Stimulated activated CD4-positive, alpha-beta T cell treated with anti-CD3 and anti-CD28 coated beads, Interleukin-2, amount 100 ng/mL, for 48 hours (primary cell): ENCODE measurements around the gene BABAM2.

Source experiments
- DNase-seq, 2 donors: peaks; one replicate each; pipeline ENCODE4 v3.0.0-alpha.2; 2020

Gene BABAM2

DNA sequence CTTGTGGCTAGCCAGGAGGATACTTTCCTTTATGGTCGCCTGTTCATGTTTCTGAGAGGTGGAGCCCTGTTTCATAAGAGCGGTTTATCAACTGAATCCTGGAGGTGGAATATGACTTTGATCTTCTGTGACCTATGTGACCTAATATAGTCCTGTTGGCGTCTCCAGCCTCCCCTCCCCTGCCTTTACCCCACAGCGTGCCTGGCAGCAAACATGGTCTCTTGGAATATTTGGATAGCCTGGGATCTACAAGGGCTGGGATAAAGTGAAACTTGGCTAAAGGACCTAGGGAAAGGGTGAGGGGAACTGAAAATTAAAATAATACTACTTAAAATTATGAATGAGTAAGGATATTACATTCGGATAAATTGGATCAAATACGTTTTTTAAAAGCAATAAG is 246.0 kb downstream of the BABAM2 start:
- no peak for DNase-seq

DNA sequence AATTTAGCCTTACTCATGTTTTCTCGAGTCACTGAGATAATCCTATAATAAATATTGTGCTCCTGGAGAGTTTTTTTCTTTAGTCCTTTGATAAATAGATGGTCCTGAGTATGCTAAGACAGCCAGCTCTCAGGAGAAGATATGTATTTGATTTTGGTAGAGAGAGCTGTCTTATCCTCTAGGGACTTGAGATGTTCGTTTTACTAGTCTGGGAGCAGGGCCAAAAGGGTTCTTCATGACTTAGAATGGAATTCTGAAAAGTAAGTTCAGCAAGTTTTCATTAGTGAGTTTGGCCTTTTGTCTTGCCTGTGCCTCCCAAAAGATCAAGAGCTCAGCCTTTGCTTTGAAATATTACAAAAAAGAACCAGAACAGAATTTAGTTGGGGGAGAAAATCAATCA is 246.7 kb downstream of the BABAM2 start:
- DNase-seq = no peak

DNA sequence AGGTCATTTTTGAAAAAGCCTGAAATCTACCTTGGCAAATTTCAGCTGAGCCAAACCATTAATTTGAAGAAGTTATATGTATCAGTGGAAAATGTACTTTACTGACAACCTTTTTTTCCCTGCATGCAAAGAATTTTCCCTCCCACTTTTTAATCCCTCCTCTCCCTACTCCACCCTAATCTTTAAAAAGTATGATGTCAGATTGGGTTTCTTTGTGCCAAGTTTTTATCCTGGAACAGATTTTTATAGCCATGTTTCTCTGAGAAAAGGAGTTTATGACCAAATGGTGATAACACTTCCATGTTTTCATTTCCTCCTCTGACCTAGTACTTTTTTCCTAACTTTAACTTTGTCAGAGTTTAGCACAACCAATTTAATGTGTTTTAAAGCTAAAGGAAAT is 251.9 kb downstream of the BABAM2 start:
- DNase-seq = no peak

DNA sequence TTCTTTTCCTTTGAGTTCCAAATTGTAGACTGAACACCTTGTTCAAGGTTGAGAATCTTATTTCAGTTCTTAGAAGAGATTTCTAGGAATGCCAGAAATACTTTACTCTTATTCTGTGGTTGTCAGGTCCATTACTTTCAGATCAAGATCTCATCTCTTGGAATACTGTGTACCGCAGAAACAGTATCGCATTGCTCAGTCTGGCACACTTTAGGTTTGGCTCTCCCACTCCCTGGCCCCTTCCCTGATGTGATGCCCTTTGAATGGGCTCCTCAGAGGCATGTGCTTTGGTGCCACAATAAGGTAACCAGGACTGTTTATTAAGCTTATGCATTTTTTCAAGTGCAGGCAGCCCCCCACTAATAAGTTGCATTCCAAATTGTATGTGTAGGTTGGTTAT is 257.5 kb downstream of the BABAM2 start:
- no peak for DNase-seq

DNA sequence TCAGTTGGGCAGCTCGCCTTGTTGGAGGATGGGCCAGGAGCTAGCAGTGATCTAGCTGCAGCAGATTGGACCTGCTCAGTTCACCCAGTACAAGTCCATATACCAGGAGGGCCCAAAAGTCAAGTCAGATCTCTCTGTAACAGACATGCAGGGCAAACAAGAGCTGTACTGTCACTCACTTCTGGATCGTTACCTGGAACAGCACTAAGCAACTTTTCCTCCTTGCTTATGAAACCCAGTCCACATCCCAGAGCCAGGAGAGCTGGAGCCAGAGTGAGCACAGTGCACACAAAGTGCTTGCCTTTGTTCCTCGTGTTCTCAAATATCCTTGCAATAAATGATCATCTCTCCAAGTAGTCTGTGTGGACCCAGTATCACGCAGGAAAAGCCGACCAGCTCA is 258.0 kb downstream of the BABAM2 start:
- DNase-seq = no peak

DNA sequence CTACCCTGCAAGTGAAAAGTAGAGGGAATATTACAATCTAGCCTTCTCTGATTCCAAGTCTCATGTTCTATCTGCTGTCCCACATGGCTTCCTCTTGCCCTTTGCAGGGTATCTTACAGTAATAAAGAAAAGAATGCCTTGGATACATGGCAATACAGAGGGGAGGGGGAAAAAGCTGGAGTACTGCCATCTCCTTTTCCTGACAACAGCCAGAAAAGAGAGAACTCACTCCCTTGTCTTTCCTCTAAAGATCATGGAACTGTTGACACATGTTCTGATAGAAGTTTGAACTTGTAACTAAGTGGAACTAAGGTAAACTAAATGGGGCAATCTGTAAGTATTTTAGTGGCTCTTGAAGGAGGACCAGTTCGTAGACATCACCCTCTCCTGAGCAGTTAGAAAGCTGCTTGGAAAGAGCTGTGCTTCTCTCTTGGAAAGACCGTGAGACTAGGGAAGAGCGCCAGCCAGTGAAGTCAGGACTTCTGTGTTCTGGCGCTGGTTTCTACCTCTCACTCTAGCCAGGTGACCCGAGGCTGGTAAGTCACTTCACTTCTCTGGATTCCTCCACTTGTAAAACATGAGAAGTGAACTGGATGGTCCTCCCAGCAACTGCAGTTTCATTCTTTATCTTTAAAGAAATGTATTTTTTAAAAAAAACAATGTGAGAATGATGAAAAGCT is 259.8 kb downstream of the BABAM2 start:
- DNase-seq = no peak

DNA sequence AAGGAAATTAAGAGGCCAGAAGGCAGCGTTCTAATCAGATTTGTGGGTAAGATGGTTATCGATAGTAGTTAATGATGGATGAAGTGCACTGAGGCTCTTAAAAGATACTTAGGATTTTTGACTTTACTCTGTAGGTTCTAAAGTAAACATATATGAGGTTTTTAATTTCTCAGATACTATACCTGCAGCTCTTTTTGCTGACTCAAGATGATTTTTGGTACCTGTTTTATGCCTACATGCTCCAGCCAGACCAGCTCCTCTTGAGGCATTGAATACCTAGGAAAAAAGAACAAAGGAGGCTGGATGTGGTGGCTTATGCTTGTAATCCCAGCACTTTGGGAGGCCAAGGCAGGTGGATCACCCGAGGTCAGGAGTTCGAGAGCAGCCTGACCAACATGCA is 260.5 kb downstream of the BABAM2 start:
- DNase-seq = no peak

DNA sequence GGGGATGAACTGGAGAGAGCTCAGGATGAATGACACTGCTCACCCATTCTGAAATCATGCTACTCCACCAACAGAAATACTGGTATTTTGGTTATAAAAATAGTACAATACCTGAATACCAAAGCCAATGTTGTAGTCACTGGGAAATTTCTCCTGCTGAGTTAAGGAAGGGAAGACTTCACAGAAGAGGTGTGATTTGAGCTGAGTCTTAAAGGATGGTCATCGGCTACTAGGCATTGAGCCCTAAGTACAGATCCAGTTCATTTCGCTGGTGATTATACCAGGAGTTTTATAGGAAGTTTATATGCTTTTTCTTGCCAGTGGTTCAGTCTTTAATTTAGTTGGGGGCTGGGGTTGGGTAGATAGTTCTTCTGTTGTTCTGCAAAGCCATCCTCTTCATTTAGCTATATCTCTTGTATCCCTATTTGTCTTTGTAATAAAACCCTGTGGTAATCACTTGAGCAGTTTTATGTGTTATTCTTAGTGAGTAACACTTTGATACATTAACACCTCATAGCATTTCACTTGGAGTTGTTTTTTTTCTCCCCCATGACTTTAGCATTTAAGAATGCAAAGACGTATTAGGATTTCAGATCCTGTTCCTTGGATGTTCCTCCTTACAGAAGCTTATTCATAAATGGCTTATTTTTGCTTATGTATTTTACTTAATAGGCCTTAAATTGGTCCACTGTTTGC is 262.2 kb downstream of the BABAM2 start:
- no peak for DNase-seq

DNA sequence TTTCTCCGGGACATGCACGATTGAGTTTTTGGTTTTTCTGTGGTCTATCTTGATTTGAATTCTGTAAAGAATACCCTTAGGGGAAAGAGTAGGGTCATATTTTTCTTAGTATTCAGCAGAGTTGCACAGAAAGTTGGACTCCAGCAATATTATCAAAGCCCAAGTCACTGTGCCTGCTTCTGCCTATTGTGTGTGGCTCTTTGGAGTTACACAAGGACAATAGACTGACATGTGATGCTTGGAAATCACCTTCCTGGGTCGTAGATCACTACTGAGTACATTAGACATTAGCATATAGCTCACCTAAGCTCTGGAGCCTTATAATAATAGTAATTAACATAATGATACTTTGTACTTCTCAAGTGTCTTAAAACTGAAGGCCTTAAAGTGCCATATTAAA is 263.3 kb downstream of the BABAM2 start:
- no peak for DNase-seq

DNA sequence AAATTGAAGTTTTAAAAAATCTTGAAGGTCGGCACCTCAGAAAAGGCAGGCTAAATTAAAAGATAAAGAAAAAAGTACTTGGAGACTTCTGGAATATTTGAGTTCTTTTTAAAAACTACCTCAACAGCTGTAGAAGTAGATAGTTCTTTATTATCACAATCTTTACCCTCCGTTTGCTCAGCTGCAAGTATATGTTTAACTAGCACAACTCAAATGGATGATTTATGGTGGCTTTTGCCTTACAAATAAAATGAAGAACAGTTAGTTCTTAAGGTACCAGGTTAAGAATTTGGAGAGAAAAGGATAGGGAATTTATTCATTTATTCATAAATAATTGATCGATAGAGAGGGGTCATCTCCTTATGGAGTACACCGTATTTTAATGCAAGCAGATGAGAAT is 264.6 kb downstream of the BABAM2 start:
- no peak for DNase-seq

DNA sequence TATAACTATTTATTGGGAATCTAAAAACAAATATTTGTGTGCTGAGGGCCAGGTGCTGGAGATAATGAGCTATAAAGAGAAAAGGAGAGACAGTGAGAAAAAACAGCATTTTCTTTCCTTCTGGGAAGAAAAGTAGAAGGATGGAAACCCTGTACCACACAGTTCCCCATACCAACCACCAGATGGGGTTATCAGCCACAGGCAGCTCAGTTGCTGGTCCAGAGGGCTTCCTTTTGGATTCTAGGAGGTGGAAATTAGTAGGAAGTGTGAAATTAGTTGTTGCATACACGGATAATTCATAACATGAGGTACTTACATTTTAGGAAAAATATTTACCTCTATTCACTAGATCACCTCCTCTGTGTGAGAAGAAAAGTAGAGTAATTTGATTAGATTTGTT is 265.1 kb downstream of the BABAM2 start:
- no peak for DNase-seq

DNA sequence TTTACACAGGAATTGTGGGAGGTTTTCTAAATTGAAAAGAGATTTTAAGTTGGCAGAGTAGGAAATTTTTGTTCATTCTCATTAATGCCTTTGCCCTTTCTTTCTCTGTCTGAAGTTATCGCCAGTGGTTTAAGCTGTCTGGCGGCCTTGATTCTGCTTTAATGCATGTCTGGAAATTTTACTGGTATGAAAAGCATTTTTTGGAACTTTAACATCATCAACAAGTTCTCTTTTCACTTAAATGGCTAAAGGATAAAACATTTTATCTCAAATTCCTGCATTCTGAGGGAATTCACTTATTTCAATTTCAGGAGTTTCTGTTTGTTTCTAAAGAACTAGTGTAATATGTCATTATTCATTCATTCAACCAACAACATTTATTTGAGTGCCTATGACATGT is 268.3 kb downstream of the BABAM2 start:
- DNase-seq = no peak

DNA sequence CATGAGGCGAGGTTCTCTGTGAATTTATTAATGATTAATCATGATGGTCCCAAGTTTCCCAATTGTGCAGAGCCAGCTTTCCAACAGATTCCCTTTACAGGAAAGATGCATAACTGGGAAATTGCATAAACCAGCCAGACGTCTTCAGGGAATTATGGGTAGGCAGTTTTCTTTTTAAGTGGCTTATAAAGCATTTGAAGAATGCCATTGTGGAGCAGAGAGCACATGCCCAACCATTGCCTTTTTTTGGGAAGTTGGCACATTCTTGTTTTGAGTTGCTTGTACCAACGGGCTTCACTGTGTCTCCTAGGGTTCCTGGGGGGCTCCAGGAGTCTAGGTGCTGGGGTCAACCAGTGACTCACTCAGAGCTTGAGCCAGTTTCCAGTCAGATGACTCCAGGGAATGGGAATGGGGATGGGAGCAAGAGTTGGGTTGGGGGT is 270.5 kb downstream of the BABAM2 start:
- DNase-seq = no peak

DNA sequence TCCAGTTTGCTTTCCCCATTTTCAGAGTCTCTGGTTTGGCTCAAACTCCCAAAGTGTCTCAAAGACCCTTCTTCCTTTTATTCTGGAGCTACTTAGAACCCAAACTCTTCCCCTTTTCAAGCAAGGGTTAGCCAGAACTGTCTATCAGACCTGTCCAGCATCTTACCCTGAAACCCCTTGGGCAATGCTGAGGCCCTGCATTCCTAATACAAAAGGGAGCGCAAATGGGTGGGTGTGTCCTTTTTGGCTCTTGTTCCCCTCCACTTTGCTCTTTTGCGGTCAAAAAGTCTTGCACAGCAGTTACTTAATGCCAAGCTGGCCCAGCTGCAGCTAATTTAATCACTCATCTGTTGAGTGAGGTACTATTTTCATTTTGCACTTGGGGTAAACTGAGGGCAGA is 270.9 kb downstream of the BABAM2 start:
- DNase-seq = no peak

DNA sequence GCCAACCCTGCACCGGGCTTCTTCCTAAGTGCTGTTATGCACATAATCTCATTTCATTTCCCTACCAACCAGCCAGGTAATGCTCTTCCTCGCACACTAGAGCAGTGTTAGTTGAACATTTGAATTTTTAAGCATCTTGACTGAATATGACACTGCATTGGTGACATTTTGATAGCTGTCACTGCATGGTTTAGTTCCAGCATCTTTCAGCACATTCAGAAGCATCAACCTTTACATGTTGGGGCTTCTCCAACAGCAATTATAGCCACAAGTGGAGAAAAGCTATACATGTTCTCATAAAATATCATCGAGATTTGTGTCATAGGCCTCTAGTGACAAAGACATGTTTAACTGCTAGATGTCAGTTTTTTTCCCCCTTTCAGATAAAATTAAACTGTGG is 272.0 kb downstream of the BABAM2 start:
- no peak for DNase-seq

DNA sequence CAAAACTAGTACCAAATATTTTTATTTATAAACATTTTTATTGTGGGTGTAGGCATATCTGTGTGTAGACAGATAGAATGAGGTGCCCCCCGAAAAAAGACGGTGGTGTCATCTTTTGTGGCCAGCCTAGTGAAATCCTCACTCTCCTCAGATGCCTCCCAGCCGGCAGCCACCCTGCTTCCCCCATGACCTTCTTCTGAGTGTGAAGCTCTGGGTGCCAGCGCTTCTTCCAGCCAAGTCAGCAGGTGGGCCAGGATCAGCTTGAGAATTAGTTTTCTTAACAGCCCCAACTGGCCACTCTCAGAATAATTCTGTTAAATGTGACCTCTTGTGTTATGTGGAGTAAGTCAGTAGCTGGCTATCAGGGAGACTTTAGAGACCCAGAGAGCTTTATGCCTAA is 272.5 kb downstream of the BABAM2 start:
- no peak for DNase-seq

DNA sequence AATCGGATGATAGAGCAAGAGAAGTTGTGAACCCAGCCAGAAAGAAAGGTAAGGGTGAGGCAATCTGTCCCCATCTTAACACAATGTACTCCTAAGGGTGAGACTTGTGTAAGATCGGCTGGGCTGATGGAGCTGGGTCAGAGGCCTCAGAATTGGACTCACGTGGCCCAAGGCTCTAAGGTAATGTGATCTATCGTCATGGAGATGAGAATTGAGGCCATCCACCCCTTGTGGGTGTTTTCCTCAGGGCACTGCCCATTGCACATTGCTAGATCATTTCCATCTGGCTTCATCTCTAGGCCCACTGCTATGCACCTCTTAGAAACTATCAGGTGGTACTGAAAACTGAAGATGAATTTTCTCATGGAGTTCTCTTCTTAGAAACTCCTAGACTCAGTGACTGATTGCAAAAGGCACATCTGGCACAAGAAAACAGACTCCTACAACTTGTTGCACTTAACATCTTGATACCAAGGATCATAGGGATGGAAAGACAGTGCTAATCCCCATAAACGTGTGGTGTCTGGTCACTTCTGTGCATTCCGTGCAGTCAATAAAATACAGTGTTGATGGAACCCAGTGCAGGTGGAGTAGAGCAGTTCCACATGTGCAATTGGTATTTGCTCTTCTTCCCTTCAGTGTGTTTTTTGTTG is 273.2 kb downstream of the BABAM2 start:
- DNase-seq = no peak

DNA sequence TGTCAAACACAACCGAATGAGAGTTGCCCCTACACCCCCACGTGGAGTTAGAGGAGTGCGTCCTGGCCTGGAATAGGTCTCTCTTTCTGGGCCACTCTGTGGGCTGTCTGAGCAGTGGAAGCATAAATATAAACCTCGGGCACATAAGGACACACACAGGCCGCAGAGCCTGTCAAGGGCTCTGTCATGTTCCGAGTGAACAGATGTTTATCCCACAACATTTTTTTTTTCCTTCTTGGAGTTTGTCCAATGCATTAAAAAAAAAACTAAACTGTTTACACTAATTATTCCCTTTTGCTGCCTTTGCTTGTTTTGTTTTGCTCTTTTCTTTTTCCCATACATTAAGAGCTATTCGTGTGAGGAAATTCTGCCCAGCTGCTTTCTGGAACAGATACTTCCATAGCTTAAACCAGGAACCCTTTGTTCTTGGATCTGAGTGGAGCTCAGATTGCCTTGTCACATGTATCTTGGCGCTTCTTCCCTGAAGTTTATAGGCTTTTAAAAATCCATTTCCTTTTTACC is 273.8 kb downstream of the BABAM2 start:
- no peak for DNase-seq

DNA sequence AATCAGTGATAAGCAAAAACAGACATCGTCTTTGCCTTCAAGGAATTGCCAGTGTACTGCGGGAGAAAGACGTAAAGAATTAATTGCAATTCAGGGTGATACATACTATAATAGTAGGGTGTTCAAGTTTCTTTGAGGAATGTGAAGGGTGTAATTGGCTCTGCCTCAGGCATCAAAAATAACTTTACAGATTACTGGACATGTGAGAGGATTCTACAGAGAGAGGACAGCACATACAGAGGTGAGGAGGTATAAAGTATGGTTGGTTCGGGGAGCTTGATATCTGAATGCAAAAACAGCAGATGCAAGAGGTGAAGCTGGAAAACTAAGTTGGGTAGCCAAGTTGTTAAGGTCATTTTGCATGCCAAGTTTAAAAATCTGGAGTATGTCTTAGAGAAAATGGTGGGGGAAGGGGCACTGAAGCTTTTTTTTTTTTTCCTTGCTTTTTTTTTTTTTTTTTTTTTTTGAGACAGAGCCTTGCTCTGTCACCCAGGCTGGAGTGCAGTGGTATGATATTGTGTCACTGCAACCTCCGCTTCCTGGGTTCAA is 274.6 kb downstream of the BABAM2 start:
- no peak for DNase-seq

DNA sequence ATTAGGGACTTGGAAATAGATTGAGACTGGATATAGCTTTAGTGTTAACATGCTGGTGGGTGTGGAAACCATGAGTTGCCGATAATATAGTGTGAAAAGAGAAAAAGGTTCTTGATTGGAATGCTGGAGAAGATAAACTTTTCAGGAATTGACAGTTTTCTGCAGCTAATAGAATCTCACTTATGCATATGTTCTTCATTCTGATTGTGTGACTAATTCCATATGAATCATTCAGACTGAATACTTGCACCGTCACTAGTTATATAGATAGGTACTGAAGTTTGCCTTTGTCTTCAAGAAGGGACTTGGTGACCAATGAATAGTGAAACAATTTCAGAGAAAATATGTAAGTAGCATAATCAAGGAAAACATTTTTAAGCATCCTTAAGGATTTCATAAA is 276.4 kb downstream of the BABAM2 start:
- DNase-seq = no peak

DNA sequence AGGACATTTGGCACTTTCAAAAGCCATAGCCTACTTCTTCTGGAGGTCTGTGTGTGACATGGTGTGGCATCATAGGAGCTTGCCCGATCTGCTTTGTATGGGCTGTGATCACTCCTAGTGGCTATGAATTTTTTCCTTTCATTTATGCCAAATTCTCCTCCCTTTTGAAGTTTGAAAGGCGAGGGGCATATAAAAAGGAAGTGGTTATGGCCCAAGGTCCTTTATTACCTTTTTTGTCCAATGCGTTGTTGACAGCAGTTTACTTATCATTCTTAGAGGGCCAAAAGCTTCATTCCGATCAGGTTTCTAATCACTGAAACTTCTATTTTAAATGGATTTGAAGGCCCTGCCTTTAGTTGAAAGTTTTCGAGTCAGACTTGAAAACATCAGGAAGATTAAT is 277.8 kb downstream of the BABAM2 start:
- DNase-seq = no peak

DNA sequence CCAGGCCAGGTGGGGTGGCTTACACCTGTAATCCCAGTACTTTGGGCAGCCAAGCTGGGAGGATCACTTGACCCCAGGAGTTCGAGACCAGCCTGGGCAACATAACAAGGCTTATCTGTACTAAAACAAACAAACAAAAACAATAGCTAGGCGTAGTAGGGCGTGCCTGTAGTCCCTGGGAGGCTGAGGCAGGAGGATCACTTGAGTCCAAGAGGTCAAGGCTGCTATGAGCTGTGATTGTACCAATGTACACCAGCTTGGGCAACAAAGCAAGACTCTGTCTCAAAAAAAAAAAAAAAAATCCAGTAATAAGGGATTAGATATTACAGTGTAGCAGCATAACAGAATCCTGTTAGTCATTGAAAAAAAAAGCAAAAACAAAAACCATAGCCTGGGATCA is 279.0 kb downstream of the BABAM2 start:
- DNase-seq = no peak

DNA sequence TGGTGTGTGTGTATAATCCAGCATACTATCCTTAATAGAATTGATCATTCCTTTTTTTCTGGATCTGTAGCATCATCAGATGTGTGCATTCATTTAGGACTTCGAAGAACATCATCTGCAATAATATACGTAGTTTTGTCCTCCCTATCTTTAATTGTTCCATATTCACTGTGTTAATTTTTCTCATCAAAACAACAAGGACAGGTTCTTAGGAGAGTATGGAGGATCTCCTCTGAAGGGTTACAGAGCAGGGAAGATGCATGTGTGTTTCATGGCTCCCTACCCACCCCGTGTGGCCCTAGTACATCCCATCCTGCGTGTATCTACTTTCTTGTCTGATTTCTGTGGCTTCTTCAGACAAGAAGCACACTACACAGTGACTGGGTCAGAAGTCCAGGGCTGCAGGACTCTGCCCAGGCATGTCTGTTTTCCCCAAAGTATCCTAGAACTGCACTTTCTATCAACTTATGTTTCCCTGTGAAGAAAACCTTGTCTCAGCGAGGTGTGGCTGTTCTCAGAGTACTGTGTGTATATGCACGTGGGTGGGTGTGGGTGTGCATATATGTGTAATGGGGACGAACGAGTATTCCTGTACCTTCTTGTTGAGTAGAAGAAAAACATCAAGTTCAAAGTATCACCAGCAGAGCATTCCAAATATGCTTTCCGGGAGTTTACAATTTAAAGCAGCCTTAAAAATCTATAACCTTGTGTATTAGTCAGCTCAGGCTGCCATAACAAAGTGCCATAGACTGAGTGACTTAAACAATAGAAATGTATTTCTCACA is 281.8 kb downstream of the BABAM2 start:
- no peak for DNase-seq
